Fibroblast of the conjunctiva (primary cell): ENCODE data around the gene BRD4.
A peak's percentile ranks its signal among the peaks of the same experiment; 100 is the strongest.

ENCODE experiments used
- DNase-seq: peaks from one replicate; pipeline ENCODE4 v3.0.0-alpha.2; 2010; ENCODE audit warnings: low read depth

Gene BRD4

GRCh38 chr19:15289673-15290072 is 42.7 kb downstream of the BRD4 start:
- no peak for DNase-seq

DNA sequence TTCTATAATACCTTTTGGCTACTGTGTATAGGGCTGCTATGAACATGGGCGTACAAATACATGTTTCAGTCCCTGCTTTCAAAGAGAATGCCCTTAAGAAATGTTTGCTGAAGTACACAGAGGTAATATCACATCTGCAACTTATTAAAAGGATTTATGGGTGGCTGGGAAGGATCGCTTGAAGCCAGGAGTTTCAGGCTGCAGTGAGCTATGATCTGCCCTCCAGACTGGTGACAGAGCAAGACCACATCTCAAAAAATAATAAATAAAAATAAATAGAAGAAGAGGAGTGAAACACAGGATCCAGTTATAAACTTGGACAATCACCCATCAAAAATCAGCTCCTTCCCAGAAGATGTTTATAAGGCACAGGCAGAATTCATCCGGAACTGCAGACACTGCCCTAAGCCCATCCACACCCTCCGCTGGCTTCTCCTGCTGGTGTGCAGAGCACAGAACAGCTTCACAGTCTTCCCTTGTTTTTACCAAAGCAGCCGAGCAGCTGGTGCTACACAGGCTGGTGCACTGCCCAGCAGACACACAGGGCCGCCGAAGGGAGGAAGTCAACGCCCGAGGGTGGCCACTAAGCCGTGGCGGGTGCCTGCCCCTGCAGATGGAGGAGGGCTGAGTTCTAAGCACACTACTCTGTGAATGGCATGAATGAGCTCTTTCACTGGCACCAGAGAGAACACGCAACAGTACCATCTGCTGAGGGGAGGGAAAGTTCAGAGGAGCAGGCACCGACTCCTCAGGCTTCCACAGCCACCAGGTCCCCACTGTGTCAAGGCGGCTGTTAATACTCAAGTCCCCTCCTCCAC is 44.0 kb downstream of the BRD4 start:
- DNase-seq, result no peak

- no peak for DNase-seq
These were observed 44.8 kb downstream of the BRD4 start for GRCh38 chr19:15287496-15287895.

GRCh38 chr19:15286688-15287365 is 45.5 kb downstream of the BRD4 start:
- DNase-seq, result no peak

DNA sequence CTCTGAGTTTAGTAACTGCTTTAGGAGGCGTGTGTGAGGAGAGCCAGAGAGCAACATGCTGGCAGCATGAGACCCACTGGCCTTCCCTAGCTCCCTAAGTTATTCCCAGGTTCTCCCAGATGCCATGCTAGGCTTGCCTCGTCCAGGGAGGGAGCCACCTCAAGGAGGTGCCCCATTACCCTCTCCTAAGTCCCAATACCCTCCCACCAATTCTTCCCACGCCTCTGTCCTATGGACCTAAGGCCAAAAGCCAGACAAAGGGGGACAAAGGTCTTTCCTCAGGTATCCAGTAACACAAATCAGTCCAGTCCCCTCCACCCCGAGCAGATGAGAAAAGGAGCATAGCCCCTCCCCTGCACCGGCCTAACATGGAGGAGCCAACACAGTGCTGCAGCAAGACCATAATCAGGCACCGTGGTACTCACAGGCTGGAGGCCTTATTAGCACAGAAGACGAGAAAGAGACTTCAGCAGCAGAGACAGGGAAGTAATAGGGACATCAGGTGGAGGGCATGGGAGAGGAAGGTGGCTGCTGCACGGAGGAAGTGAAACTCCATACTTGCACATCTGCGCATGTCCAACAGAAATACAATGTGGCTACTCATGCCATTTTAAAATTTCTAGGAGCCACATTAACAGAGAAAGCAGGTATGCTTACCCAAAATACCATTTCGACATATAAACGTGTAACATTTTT is 46.3 kb downstream of the BRD4 start:
- no peak for DNase-seq

- no peak for DNase-seq
These were observed 47.4 kb downstream of the BRD4 start for GRCh38 chr19:15284896-15285295.

DNA sequence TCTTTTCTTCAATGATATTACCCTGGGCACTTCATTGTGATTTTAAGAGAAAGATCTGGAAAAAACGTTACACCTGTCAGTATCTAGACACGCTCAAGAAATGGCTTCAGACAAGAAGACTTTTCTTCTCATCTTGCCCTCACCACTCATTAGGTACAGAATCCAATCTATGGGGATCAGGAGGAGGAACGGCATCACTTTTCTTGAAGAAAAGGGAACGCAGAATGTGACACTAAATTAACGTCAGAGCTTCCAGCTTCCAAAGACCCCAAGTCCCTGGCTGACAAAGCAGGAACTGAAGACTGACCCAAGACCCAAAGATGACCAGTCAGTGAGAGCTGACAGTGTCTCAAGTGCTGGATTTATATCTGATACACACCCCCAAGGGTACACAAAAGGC is 48.2 kb downstream of the BRD4 start:
- DNase-seq, result no peak

DNA sequence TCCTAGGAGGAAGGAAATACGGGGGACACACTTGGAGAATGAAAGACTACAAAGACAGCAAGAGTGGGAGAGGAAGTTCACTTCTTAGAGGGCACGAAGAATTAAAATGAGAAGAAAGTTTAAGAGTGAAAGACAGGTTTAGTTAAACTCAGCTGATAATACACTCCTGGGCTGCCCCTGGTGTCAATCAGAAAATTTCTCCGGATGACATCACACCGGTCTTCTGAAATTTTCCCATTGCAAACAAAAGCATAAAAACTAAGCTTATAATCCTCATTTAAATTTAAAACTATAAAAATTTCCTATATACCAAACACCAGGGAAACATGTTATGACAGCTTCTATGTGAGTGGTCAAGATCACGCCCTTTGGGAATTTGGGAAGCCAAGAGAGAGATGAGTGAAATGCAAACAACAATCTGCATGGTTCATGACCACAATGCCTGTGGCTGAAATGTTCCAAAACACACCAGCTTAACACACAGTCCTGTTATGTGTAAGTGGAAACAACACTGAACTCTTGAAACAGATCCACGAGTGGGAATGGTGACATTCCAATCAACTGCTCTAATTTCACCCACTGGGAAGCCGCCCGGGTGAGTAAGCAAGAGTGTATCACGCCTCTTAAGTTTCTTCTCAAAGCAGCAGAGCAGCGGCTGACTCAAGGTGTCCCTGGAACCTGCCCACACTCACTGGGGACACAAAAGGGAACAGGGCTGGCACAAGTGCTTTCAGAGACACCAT is 49.0 kb downstream of the BRD4 start:
- peak; percentile 75 for DNase-seq

GRCh38 chr19:15282311-15282705 is 50.0 kb downstream of the BRD4 start:
- DNase-seq, result no peak

GRCh38 chr19:15280915-15281683 is 51.2 kb downstream of the BRD4 start:
- DNase-seq, result peak; percentile 86

- DNase-seq, result no peak
These were observed 52.2 kb downstream of the BRD4 start for GRCh38 chr19:15280048-15280725.

DNA sequence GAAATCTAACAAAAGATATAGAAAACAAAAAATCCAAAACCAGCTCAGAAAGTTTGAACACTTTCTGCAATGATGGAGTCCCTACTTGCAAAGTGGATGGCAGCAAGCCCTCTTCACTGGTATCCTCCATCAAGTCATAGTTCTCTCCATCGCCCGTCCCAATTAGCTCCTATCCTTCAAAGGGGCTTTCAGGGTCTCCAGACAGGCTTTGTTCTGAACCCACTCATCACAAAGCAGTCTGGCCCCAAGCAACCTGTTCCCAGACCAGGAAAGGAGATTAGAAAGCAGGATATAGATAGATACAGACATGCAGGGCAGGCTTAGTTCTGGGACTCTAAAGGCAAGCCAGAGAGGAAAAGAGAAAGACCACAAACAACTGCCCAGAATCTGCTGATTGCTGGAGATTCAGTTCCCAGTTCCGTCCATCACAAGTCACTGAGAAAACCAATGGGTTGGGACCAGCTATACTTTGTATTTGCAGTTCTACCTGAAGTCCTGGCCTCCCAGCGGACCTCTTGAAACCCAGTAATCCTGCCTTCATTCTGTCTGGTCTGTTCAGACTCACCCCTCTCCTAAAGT is 52.9 kb downstream of the BRD4 start:
- no peak for DNase-seq

DNA sequence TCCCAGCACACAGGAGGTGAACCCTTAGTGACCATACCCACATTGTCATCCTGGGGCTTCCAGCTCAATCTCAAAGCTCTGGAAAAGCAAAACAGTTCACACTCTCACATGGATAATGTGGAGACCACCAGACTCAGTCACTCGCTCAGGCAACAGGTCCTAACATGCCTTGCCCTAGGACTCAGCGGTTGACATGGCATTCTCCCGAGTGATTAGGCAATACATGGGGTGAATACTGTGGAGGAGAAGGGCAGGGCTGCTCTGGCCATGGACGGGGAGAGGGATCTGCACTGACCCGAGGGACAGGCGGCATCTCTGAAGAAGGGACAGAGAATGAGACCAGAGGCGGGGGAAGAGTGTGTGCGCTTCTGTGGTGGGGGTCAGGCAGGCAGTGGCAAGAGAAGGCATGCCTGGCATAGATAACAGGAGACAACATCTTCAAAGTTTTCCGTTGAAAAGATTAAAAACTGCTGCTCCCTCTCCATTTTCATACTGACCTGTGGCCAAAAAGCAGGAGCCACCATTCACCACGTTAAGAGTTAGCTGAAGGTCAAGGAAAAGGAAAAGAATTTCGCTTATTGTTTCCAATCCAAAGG is 55.6 kb downstream of the BRD4 start:
- no peak for DNase-seq

DNA sequence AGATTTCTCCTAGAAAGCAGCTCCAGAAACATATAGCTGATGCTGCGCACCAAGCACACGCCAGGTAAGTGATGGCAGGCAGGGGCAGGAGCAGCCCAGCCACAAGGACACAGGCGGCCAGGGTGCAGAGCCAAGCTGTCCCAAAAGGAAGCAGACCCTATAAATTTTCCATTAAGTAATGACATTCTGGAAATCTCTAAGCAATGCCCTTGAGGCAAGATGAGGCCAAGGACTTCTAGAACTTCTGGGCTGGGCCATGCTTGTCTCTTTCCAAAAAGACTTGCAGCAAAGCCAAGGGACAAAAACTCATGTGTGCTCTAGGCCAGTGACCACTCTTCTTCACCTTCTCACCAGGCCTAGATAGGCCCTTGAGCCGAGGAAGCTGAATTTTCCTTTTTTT is 57.9 kb downstream of the BRD4 start:
- no peak for DNase-seq

DNA sequence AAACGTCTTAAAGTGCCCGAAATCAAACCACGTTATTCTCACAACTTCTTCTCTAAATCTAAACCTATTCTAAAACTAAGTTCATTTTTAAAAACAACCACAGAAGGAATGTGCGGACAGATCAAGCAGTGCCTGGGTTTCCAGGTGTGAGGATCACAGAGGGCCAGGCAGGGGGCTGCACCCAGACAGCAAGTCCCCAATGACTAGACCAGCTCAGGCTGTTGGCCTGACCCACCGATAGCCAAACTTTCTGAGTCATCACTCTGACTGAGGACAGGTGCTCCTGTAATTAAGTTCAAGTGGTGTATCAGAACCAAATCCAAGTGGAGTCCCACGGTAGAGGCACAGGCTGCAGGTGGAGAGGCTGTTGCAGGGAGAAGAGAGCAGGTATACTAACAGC is 62.5 kb downstream of the BRD4 start:
- no peak for DNase-seq

DNA sequence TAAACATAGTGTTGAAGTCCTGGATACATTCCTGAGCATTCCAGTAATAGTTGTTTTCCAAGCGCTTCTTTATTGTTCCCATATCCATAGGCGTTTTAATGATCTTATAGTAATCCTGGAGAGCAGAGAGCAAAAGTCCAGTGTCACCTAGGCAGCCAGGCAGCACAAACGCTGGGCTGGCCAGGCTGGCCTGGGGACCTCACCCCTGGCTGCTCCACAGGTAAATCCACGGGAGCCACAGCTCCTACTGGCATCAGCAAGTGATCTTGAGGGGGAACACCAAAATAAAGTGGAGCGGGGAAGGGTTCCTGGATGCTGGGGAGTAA is 63.4 kb downstream of the BRD4 start:
- no peak for DNase-seq

- no peak for DNase-seq
These were observed 64.0 kb downstream of the BRD4 start for GRCh38 chr19:15268192-15268927.

DNA sequence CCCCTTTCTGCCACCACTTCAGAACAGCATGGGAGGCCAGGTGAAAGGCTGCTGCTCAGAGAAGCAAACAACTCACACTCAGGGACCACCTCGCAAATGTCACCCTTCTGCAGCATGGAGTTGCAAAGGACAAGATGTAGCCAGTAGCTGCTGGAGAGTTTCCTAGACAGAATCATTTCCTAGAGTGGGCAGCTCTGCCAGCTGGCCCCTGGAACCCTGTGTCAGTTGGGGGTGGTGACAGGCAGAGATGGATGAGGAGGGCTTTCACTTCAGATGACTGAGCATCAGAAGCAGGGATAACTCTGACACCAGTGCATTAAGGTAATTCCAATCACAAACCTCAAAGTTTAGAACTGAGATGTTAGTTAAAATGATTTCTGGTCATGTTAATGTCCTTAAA is 65.7 kb downstream of the BRD4 start:
- no peak for DNase-seq

DNA sequence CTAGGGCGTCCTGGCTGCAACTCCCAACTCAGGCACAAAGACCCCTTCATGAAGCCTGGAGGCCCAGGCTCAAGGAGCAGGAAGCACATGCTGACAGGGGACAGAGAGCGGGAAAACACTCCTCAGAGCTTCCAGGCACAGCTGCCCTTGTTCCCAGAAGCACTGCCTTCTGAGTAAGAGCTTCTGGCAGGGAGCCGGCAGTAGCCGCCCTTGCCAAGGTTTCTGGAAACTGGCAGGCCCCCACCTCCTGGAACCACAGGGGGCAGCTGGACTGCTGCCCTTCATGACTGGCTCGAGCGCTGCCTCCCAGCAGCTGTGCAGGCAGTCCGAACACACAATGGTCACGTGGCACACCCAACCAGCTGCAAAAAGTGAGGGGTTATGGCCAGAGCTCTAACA is 66.5 kb downstream of the BRD4 start:
- DNase-seq, result peak; percentile 96
